Measurements from ENCODE around the gene TRIM60. TPM values are rescaled to one million over a fixed set of nuclear protein-coding genes. Genes with fewer than 3 reads are reported as not detected.
"Not testable (repeated sequence)": the region's sequence is repeated elsewhere in the genome, so short reads cannot be mapped to it uniquely, and the experiment has no call there.

The TRIM60 gene
- total RNA-seq, 1 experiment from 2014 or later = not detected

GRCh38 chr4:165053645-165054044 is 21.8 kb downstream of the TRIM60 start, which contains the start of gene TRIM75:
Gene TRIM75 (plus strand): TSS chr4:165053866. CDS start chr4:165059148, 5,282 bp downstream.
- DNase-seq (ENCODE audit: low spot score) = no peak

DNA sequence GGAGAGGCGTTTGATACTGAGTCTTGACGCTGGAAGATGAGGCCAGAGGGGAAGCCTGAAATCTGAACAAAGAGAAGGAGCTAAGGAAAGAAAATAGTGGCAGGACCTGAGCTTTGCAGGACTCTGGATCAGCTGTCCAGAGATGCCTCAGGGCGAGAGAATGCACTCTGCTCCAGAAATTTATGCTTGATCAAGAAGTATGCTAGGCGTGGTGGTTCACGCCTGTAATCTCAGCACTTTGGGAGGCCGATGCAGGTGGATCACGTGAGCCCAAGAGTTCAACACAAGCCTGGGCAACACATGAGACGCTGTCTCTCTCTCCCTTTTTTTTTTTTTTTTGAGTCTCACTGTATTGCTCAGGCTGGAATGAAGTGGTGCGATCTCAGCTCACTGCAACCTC is 23.8 kb downstream of the TRIM60 start:
- no peak for DNase-seq (ENCODE audit: low spot score)

DNA sequence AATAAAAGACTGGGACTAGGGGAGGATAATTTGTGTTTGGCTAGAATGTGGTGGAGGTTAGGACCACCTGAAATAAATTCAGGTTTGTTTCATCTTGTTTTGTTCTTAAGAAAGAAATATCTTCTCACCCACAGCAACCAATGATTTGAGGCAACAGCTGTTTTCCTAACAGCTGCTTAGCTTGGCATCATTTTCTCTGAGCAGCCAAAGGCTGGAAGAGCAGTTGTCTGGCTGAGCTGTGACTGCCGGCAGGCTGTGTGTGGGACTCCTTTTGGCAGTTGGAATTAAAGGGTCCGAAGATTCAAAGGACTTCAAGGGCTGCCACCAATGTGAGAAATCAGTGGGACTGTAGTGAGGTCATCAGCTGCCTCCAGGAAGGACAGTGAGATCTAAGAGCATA is 26.9 kb downstream of the TRIM60 start:
- no peak for DNase-seq (ENCODE audit: low spot score)

DNA sequence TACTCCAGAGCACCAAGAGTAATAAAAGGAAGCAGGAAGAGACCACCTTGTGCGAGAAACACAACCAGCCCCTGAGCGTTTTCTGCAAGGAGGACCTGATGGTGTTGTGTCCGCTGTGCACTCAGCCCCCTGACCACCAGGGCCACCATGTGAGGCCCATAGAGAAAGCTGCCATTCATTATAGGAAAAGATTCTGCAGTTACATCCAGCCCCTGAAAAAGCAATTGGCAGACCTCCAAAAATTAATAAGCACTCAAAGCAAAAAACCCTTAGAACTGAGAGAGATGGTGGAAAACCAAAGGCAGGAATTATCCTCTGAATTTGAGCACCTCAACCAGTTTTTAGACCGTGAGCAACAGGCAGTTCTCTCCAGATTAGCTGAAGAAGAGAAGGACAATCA is 27.6 kb downstream of the TRIM60 start:
- DNase-seq (ENCODE audit: low spot score) = no peak

GRCh38 chr4:165060938-165061337 is 29.1 kb downstream of the TRIM60 start:
- peak; percentile 7 for DNase-seq (ENCODE audit: low spot score)

GRCh38 chr4:165070560-165070959 is 38.8 kb downstream of the TRIM60 start:
- DNase-seq (ENCODE audit: low spot score) = no peak

DNA sequence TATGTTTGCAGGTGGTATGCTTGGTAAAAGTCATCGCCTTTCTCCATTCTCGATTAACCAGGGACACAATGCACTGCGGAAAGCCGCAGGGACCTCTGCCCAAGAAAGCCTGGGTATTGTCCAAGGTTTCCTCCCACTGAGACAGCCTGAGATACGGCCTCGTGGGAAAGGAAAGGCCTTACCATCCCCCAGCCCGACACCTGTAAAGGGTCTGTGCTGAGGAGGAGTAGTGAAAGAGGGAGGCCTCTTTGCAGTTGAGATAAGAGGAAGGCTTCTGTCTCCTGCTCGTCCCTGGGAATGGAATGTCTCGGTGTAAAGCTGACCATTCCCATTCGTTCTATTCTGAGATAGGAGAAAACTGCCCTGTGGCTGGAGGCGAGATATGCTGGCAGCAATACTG is 41.5 kb downstream of the TRIM60 start:
- DNase-seq (ENCODE audit: low spot score) = not testable (repeated sequence)

- no peak for DNase-seq (ENCODE audit: low spot score)
Measured at GRCh38 chr4:165077034-165077578, 45.3 kb downstream of the TRIM60 start.

- DNase-seq (ENCODE audit: low spot score) = no peak
Measured at GRCh38 chr4:165079476-165079875, 47.7 kb downstream of the TRIM60 start.

DNA sequence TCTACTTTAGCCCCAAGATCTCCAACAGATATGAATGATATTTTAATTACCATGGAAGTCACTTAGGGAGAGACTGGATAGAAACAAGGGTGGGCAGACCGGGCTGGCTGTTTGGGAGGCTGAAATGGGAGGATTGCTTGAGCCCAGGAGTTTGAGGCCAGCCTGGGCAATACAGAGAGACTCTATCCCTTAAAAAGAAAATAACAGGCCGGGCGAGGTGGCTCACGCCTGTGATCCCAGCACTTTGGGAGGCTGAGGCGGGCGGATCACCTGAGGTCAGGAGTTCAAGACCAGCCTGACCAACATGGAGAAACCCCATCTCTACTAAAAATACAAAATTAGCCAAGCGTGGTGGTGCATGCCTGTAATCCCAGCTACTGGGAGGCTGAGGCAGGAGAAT is 53.0 kb downstream of the TRIM60 start:
- DNase-seq (ENCODE audit: low spot score) = not testable (repeated sequence)

- no peak for DNase-seq (ENCODE audit: low spot score)
Measured at GRCh38 chr4:165085946-165086345, 54.1 kb downstream of the TRIM60 start.

GRCh38 chr4:165088366-165088765 is 56.6 kb downstream of the TRIM60 start:
- DNase-seq (ENCODE audit: low spot score) = no peak

Small RNA genes within 50 kb of the gene (small RNA-seq; reads per million reads assigned to genes)
- gene AC106872.12 = not detected

Other genes with a start within 250 kb of the TRIM60 start
- gene APELA, start 154.8 kb upstream of the TRIM60 start, total RNA-seq (2014; rRNA removed; shearing (Covaris generic)) = not detected in 2 replicates
- gene TRIM61, start 54.3 kb upstream of the TRIM60 start, total RNA-seq (2014; rRNA removed; shearing (Covaris generic)) = not detected in 2 replicates
- gene TRIM75, start 21.9 kb downstream of the TRIM60 start, total RNA-seq (2014; rRNA removed; shearing (Covaris generic)) = not detected in 2 replicates
- gene TMEM192, start 80.9 kb downstream of the TRIM60 start, total RNA-seq (2014; rRNA removed; shearing (Covaris generic)) = 3.3 and 4.0 TPM in 2 replicates
- 10.0 and 11.9 TPM in 2 replicates for gene KLHL2, start 175.6 kb downstream of the TRIM60 start, total RNA-seq (2014; rRNA removed; shearing (Covaris generic))

All from HT-29 (cell line).